ENCODE results near the gene CAMTA1.

GRCh38 chr1:7384679-7385078 lies 599.4 kb downstream of the CAMTA1 start:
- TF ChIP-seq CTCF (IDR thresholded peaks at IDR 0.05; ENCODE audit: borderline replicate concordance, extremely low read depth, low read length, poor library complexity, severe bottlenecking) (no peak), EZH2 (IDR thresholded peaks at IDR 0.05; ENCODE audit: borderline replicate concordance, low read depth, low read length, severe bottlenecking) (no peak)

Data from DND-41 (cell line).